Measurements from ENCODE around the gene CYBRD1. TPM values are rescaled to one million over a fixed set of nuclear protein-coding genes. Genes with fewer than 3 reads are reported as not detected.
"Not testable (repeated sequence)": the region's sequence is repeated elsewhere in the genome, so short reads cannot be mapped to it uniquely, and the experiment has no call there.

Gene CYBRD1
- total RNA-seq, 1 donor from 2014 or later = 172 TPM

DNA sequence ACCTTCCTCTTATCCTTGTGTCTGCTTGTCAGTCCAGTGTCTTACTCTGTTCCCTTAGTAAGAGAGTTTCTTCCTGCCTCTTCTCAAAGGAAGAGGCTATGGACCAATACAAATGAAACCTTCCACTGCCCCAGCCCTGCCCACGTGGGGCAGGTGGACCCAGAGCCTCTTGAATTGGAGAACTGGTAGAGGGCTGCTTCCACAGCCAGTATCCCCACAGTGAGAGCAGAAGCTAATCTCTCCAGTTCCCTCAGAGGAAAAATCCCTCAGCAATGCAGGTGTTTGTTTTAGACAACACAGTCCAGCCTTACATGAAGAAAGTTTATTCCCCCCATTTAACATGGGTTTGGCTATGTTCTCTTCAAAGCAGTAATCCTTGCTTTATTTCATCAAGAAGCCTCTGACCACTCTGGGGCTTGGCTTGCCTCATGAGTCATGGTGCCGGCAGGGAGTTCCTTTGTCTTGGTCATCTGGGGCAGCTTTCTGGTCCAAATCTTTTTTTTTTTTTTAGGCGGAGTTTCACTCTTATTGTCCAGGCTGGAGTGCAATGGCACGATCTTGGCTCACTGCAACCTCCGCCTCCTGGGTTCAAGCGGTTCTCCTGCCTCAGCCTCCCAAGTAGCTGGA lies 6.5 kb upstream of the CYBRD1 start:
- no peak for DNase-seq (ENCODE audit: low spot score)

DNA sequence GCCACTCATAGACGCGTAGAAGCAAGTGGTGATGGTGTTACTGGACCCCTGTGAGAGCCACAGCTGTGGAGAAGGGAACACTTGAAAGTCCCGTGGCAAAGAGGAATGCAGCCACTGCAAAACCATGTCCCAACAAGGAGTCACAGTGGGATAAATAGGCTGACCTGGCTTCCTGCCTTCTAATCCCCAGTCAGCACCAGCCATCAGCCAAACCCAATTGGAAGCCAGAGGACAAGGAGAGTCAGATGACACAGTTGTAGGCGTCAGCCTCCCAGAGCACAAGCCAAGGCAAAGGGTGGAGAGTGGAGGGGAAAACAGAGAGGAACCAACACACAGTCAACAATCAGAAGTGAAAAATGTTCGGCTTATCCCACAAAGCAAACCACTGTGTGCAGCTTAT lies 5.5 kb upstream of the CYBRD1 start:
- no peak for DNase-seq (ENCODE audit: low spot score)

DNA sequence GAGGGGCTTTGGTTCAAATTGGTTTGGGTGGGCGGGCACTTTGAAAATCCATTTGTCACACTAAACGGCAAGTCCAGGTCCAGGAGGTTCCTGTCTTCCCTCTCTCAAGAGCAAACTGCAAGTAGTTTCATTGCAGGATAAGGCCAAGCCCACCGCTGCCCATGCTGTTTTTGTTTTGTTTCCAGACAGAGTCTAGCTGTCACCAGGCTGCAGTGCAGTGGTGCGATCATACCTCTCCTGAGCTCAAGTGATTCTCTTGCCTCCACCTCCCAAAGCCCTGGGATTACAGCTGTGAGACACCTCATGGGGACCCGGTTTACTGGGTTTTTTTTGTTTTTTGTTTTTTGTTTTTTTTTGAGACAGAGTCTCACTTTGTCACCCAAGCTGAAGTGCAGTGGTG lies 1.8 kb upstream of the CYBRD1 start:
- DNase-seq (ENCODE audit: low spot score) = no peak

DNA sequence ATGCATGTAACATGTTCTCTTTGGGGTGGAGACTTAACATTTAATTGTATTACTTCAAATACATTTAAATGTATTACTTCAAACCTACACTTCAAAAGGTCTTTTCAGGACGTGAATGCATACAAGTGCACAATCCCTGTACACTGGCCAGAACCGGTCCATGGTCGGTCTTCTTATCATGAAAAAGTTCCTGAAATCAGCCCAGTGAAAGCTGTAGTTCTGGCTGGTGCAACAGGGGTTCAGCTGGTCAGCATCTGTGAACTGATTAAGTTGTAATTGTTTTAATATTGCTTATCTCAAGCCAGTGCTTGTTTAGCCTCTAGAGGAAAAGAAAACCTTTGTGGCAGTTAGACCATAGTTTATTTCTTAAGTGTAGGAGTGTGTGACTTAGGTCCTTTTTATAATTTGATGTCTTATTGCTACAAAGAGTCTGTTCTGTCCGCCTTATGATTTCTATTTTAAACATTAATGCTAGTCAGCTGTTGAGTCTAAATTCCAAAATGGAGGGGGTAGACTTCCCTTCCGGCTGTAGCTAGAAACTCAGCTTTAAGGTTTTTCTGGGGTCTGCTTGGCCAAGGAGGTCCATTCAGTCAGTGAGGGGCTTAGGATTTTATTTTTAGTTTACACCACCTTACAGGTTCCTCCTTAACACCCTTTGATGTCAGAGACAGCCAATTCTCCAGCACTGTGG lies 768 bp upstream of the CYBRD1 start:
- no peak for DNase-seq (ENCODE audit: low spot score)

DNA sequence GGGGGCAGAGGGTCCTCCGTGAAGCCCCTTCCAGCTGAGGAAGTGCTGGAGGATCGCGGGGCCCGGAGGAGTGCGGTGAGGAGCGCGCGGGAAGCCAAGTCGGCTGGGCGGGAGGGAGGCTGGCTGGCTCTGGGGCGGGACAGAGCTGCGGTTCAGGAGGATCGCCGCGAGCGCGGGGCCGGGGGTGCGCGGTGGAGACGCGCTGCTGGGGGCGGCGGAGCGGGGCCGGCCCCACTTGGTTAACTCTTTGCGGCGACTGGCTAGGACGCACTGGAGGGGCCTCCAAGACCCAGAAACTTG lies 464 bp downstream of the CYBRD1 start:
- no peak for DNase-seq (ENCODE audit: low spot score)

DNA sequence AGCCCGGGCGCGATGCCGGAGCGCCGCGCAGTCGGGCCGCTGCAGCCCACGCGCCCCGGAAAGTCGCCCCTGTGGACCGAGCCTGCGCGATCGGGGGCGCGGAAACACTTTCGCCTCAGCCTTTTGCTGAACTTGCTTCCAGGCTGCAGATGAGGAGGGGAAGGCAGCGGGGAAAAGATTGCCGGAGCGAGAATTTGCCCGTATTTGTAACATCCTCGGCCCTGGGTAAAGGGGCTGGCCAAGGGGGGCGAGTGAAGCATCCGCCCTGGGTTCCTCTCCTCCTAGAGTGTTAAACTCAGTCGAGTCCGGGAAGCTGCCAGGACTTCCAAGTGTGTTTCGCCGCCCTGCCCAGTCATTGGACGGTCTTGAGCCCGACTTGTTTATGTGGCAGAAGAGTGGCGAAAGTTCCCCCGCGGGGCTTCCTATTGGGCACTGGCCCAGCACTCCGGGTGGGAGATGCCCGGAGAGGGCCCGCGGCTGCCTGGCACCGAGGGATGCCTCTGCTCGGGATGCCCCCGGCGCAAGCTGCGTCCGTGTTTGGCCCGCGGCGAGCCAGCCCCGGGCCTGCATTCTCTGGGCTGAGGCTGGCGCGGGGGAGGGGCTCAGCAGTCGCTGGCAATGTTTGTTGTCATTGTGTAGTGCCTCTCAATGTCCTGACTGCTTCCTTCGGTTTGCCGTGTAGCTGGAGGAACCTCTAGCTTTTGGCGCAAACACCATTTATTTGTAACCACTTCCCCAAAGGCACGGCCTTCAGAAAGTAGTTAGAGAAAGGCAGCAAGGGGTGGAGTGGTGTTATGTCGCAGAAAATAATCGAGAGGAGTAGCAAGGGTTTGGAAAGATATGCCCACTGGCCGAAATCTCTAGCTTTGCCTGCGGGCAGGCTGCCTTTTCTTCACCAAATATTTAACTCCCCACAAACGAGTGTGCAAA lies 1.1 kb downstream of the CYBRD1 start:
- DNase-seq (ENCODE audit: low spot score) = peak; percentile 90

DNA sequence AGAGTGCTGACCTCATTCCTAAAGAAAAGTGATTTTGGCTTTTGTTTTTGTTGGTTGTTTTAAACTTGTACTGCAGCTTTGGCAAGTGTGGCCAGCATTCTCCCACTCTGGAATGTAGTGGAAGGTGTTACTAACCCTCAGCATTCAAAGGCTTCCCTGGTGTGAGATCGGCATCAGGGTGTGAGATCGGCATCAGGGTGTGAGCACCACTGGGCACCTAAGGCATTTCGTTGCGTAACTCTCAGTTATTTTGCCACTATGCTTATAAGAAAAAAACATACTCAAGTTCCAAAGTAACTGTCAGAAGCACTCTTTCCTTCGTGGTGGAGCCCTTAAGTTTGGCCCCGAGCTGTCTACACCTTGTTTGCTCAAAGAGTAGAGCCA lies 1.7 kb downstream of the CYBRD1 start:
- no peak for DNase-seq (ENCODE audit: low spot score)

DNA sequence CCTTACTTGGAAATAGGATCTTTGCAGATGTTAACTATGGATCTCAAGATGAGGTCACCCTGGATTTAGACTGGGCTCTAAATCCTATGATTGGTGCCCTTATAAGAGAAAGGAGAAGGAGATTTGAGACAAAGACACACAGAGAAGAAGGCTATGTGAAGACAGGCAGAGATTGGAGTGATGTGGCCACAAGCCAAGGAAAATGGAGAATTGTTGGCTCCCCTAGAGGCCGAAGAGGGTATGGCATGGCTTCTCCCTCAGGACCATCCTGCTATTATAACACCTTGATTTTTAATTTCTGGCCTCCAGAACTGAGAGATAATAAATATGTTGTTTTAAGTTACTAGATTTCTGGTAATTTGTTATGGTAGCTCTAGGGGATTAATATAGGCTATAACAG lies 7.6 kb downstream of the CYBRD1 start:
- DNase-seq (ENCODE audit: low spot score) = no peak

DNA sequence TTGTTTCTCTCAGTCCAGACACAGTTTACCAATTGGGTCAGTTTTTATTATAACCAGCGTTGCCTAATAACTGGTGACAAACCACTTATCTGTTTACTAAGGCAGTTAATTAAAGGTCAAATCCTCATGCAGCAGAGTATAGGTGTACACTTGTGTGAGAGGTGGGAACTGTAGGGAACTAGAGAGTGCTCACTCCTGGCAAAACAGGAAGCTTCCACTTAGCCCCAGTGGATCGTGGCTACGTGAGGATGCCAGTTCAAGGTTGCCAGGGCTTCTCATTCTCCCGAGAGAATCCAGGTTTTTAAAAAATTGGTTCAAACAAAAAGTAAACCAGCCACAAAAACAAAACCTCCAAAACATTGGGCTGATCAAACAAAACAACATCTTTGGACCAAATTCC lies 8.1 kb downstream of the CYBRD1 start:
- no peak for DNase-seq (ENCODE audit: low spot score)

DNA sequence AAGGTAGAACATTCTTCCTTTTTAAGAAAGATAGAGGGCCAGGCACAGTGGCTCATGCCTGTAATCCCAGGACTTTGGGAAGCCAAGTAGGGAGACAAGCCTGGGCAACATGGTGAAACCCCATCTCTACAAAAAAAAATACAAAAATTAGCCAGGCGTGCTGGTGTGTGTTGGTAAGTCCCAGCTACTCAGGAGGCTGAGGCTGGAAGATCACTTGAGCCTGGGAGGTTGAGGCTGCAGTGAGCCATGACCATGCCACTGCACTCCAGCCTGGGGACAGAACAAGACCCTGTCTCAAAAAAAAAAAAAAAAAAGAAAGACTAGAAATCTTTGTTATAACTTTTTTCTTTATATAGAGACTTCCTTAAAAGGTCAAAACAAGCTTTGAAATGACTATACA lies 8.6 kb downstream of the CYBRD1 start:
- not testable (repeated sequence) for DNase-seq (ENCODE audit: low spot score)

DNA sequence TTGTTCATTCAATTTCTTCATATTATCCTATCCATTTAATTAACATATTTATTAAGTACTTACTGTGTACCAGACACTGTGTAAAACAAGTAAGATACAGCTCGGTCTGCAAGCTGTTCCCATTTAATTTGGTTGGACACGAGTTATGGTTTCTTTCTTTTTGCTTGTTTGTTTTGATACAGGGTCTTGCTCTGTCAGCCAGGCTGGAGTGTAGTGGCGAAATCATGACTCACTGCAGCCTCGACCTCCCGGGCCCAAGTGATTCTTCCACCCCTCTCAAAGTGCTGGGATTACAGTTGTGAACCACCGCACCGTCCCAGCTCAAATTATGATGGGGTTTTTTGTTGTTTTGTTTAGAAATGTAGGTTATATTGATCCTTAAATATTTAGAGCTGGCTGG lies 9.0 kb downstream of the CYBRD1 start:
- no peak for DNase-seq (ENCODE audit: low spot score)

DNA sequence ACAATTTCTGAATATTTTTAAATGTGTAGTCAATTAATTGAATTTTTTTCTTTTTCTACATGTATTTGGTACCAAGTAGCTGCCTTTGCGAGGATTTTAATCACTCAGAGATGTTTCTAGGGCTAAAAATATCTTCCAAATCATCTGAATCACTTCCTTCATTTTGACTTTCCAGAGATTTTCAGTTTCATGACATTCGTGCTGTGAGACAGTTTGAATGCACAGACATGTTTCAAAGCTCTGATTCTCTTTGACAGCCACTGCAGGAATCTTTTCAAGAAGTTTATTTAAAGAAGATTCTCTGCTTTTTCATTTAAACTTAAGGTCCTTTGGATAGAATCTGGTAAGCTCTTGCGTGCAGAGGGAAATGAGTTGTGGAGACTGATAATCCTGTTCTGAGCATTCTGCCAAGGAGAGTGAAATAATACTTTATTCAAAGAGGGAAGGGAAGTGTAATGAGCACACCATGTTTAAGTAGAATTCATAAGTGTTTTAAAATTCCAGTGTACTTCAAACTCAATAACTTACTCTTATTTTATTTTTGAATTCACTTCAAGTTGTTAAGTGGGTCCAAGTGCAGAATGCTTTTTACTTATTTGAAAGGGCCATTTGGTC lies 9.7 kb downstream of the CYBRD1 start:
- DNase-seq (ENCODE audit: low spot score) = no peak

DNA sequence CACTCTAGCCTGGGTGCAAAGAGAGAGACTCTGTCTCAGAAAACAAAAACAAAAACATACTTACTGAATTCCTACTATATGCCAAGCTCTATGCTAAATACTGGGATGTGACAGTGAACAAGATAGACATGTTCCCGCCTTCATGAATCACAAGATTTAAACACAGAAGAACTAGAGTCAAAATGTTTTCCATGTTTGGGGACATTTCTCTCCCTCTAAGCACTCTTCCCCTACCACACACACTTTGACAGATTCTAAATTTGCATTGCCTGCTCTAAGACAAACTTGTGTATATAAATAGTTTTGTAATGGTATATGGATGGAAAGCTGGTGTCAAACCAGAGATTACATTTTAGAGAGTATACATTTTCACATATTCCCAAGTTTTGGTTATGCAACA lies 11.1 kb downstream of the CYBRD1 start:
- no peak for DNase-seq (ENCODE audit: low spot score)

DNA sequence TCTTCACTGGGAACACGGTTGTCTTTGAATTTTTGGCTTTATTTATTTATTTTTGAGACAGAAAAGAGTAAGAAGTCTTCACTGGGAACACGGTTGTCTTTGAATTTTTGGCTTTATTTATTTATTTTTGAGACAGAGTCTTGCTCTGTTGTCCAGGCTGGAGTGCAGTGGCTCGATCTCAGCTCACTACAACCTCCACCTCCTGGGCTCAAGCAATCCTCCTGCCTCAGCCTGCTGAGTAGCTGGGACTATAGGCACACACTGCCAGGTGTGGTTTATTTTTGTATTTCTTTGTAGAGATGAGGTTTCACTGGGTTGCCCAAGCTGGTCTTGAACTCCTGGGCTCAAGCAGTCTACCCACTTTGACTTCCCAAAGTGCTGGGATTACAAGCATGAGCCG lies 13.3 kb downstream of the CYBRD1 start:
- DNase-seq (ENCODE audit: low spot score) = not testable (repeated sequence)

DNA sequence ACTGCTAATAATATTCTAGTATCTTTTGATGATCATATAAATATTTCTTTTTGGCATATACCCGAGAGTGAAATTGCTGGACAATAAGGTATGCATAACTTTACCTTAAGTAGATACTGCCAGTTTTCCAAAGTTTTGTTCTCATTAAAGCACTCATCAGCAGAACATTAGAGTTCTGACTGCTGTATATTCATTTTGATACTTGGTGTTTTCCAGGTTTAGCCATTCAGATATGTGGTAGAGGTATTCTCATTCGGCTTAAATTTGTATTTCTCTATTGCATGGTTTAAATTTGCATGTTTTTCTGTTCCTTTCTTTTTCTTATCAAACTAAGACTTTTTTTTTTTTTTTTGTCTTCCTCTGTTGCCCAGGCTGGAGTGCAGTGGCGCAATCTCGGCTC lies 18.2 kb downstream of the CYBRD1 start:
- no peak for DNase-seq (ENCODE audit: low spot score)

DNA sequence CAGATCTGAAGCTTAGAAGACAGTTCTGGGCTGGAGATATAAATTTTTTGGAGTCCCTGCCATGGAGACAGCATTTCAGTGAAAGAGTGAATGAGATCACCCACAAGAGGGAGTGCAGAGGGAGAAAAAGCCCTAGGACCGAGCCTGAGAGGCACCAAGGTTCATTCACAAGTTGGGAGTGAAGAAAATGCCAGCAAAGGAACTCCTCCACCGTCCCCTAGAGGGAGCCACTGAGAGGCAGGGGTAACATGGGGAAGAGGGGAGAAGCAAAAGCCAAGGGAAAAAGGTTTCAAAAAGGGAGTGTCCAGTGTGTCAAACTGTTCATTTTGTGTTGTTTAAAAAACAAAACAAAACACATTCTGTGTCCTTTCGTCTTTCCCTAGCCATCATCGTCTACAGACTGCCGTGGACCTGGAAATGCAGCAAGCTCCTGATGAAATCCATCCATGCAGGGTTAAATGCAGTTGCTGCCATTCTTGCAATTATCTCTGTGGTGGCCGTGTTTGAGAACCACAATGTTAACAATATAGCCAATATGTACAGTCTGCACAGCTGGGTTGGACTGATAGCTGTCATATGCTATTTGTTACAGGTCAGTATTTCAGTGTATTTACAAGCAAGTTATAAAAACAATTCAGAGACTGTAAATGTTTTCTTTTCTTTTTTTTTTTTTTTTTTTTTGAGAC lies 19.1 kb downstream of the CYBRD1 start:
- no peak for DNase-seq (ENCODE audit: low spot score)

DNA sequence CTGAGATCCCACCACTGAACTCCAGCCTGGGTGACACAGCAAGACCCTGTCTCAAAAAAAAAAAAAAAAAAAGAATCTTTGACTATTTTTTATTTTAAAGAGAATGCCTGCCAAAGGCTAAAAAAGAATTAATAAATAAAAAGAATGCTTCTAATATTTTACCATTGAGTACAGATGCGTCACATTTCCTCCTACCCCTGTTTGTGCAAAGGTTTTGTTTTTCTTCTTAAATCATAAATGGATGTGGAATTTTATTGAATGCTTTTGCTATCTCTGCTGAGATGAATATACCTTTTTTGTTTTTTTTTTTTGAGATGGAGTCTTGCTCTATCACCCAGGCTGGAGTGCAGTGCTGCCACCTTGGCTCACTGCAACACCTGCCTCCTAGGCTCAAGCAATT lies 22.8 kb downstream of the CYBRD1 start:
- no peak for DNase-seq (ENCODE audit: low spot score)

DNA sequence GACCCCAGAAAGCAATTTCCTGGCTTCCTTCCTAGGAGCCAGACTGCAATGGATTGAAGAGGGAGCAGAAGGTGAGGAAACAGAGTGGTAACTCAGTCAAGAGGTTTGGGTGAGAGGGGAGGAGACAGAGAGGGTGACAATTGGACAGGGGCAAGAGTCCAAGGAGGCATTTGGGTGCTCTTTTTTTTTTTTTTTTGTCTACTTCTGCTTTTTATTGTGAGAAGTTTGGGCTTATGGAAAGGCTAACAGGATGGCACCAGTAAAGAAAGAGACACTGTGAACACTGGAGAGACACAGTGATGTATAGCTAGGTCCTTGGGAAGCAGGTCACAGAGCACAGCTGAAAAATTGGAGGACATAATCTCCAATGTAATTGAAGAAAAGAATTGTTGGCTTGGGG lies 25.0 kb downstream of the CYBRD1 start:
- DNase-seq (ENCODE audit: low spot score) = no peak

DNA sequence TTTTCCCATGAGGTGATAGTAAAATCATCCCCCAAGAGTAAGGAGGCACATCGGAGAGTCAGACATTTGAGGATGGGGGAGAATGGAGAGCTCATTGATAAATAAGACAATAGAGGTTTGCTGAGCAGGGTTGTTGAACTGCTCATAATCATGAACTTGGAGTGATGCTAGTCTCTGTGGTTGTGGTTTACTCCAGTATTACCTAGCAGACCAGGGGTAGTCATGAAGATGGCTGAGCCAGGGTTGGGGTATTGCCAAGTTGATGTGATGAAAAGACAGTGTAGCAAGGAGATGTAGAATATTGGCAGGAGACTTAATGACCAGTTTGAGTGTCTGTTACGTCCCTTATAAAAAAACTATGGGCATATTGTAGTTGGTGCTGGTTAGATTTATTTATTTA lies 25.4 kb downstream of the CYBRD1 start:
- DNase-seq (ENCODE audit: low spot score) = no peak

DNA sequence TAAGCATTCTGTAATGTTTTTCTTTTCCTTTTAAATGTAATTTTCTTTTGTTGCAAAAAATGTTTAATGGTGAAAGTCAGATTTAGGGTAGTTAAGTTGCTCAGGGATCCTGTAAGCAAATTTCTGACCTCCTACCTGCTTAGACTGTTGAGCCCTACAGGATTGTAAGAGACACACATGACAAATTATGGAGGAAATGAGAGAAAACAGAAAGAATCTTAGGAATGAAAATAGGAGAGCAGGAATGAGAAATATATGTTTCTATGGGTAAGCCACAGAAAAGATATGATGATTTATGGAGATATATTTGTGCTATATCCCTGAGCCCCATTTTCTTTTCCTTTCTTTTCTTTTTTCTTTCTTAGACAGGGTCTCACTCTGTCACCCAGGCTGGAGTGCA lies 28.3 kb downstream of the CYBRD1 start:
- no peak for DNase-seq (ENCODE audit: low spot score)

DNA sequence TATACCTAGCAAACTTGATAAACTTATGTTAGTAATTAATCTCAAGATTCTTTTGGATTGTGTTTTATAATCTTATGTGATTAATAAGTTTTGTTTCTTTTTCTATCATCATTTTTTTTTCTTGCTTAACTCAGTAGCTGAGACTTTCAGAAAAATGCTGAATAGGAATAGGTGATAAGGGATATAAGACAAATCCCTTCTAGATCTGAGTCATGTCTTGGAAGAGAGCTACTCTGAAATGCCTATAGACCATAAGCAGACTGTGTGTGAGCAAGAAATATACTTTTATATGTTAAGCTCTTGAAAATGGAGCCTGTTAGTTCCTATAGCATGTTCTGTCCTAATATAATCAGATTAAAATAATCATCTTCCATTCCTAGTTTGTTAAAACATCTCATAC lies 29.6 kb downstream of the CYBRD1 start:
- no peak for DNase-seq (ENCODE audit: low spot score)

DNA sequence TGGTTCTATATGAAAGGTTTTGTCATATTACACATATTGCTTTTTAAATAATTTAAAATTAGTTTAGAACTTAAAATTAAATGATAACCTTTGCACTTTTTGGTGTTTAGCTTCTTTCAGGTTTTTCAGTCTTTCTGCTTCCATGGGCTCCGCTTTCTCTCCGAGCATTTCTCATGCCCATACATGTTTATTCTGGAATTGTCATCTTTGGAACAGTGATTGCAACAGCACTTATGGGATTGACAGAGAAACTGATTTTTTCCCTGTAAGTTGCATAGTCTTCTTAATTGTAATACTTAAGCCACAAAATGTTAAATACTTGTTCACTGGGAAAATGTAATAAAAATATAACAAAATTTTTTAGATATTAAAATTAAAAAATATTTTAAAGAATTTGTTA lies 31.0 kb downstream of the CYBRD1 start:
- DNase-seq (ENCODE audit: low spot score) = no peak

All from mesenteric fat pad (tissue), 1 donor.